IPS DF 6.9 (cell line): ENCODE measurements around the gene DDR1.
"Not testable (repeated sequence)": the region's sequence is repeated elsewhere in the genome, so short reads cannot be mapped to it uniquely, and the experiment has no call there.

Experiments
- DNase-seq: peaks from one replicate; pipeline ENCODE4 v3.0.0-alpha.2; 2013; ENCODE audit warnings: low read depth, low spot score
- H3K27ac ChIP-seq: one replicate; pipeline ENCODE4 v1.5.1; 2013; ENCODE audit warnings: low read length, control low read depth
- H3K27me3 ChIP-seq: 2 replicates; pipeline ENCODE4 v1.6.1; 2013; ENCODE audit warnings: mild to moderate bottlenecking, low read length; ENCODE audit not compliant: control insufficient read depth, insufficient read depth
- H3K36me3 ChIP-seq: 2 replicates; pipeline ENCODE4 v1.6.1; 2013; ENCODE audit warnings: low read length; ENCODE audit not compliant: control insufficient read depth, insufficient read depth
- H3K4me1 ChIP-seq: 2 replicates; pipeline ENCODE4 v1.6.1; 2013; ENCODE audit warnings: low read length; ENCODE audit not compliant: control insufficient read depth, insufficient read depth
- H3K4me3 ChIP-seq: 2 replicates; pipeline ENCODE4 v1.5.1; 2013; ENCODE audit warnings: mild to moderate bottlenecking, low read length
- H3K9me3 ChIP-seq: 2 replicates; pipeline ENCODE4 v1.6.1; 2013; ENCODE audit warnings: low read length, inconsistent platforms; ENCODE audit not compliant: control insufficient read depth, insufficient read depth
- WGBS: extraction: QIAGEN DNeasy Blood & Tissue Kit; methylation state at CpG from one replicate; pipeline ENCODE4 v1.1.7; 2013; ENCODE audit warnings: mixed read lengths, missing lambda C conversion rate; ENCODE audit not compliant: insufficient read length, insufficient coverage; 5-methylcytosine and 5-hydroxymethylcytosine counted together

DDR1 gene

GRCh38 chr6:30895343-30895742 is 11.0 kb downstream of the DDR1 start:
- H3K27ac ChIP-seq: no peak overlapping the region

GRCh38 chr6:30896541-30896940 is 12.2 kb downstream of the DDR1 start:
- no peaks in the 10 kb centered on the region for H3K9me3 ChIP-seq
- no CpG with 5 or more reads among the region's 13 CpGs for WGBS
- H3K36me3 ChIP-seq: peaks cover 55% of the 10 kb centered on the region

More at GRCh38 chr6:30895343-30895742, 11.0 kb downstream of the DDR1 start:
- H3K9me3 ChIP-seq: no peaks in the 10 kb centered on the region
- no peak for DNase-seq
- WGBS: no CpG with 5 or more reads among the region's 10 CpGs
- no peak overlapping the region for H3K4me3 ChIP-seq
- H3K36me3 ChIP-seq: peaks cover 67% of the 10 kb centered on the region
- no peaks in the 10 kb centered on the region for H3K4me1 ChIP-seq
- no peaks in the 10 kb centered on the region for H3K27me3 ChIP-seq

GRCh38 chr6:30897882-30898281 is 13.6 kb downstream of the DDR1 start:
- H3K4me3 ChIP-seq: no peak overlapping the region
- peaks cover 54% of the 10 kb centered on the region for H3K36me3 ChIP-seq
- no peaks in the 10 kb centered on the region for H3K9me3 ChIP-seq
- H3K27me3 ChIP-seq: no peaks in the 10 kb centered on the region
- no CpG with 5 or more reads among the region's 16 CpGs for WGBS
- DNase-seq: no peak
- no peaks in the 10 kb centered on the region for H3K4me1 ChIP-seq
- no peak overlapping the region for H3K27ac ChIP-seq

More at GRCh38 chr6:30896541-30896940, 12.2 kb downstream of the DDR1 start:
- H3K4me1 ChIP-seq: no peaks in the 10 kb centered on the region
- DNase-seq: no peak
- no peaks in the 10 kb centered on the region for H3K27me3 ChIP-seq
- H3K4me3 ChIP-seq: no peak overlapping the region
- no peak overlapping the region for H3K27ac ChIP-seq

GRCh38 chr6:30898750-30899360 is 14.5 kb downstream of the DDR1 start:
- Histone ChIP-seq H3K9me3 (no peaks in the 10 kb centered on the region), H3K36me3 (peaks cover 46% of the 10 kb centered on the region), H3K27ac (no peak overlapping the region), H3K4me3 (no peak overlapping the region), H3K27me3 (no peaks in the 10 kb centered on the region), H3K4me1 (no peaks in the 10 kb centered on the region)
- no CpG with 5 or more reads among the region's 23 CpGs for WGBS
- no peak for DNase-seq

DNA sequence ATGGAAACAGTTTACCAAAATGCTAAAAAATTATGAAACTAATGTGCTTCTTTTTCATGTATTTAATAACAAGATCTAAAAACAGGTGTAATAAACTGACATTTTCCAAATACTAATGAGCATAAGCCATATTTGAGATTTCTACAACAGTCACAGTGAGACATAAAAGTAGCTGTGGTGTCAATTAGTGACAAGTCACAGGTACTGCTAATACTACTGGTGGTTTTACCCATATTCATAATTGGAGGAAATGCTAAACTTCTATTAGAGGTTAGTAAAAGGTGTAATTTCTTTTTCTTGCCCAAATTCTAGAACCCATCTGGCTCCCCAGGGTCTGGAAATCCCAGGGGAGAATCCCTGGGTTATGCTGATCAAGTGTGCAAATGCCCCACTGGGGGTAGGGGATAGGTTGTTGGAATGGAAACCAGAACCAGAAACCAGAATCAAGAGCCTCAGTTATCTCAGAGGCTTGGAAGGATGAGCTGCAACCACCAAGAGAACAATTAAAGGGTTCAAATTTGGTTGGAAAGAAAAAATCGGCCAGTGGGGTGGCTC is 16.6 kb downstream of the DDR1 start:
- H3K27me3 ChIP-seq: no peaks in the 10 kb centered on the region
- H3K27ac ChIP-seq: no peak overlapping the region
- no peak for DNase-seq
- no peaks in the 10 kb centered on the region for H3K4me1 ChIP-seq
- no peaks in the 10 kb centered on the region for H3K9me3 ChIP-seq
- no CpG with 5 or more reads among the region's 1 CpG for WGBS
- peaks cover 30% of the 10 kb centered on the region for H3K36me3 ChIP-seq
- H3K4me3 ChIP-seq: no peak overlapping the region

DNA sequence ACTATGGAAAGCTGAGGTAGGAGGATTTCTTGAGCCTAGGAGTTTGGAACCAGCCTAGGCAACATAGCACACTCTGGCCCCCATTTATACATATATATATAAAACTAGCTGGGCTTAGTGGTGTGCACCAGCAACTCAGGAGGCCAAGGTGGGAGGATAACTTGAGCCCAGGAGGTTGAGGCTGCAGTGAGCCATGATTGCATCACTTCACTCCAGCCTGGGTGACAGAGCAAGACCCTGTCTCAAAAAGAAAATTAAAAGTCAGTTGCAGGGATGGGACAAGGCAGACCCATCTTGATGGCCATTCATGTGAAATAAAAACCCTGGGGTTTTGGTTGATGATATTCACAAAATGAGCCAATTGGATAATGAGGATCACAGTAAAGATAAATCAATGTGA is 17.1 kb downstream of the DDR1 start:
- no peak overlapping the region for H3K27ac ChIP-seq
- no peak for DNase-seq
- H3K4me3 ChIP-seq: no peak overlapping the region
- H3K27me3 ChIP-seq: no peaks in the 10 kb centered on the region
- H3K36me3 ChIP-seq: peaks cover 28% of the 10 kb centered on the region
- no peaks in the 10 kb centered on the region for H3K9me3 ChIP-seq
- no peaks in the 10 kb centered on the region for H3K4me1 ChIP-seq

DNA sequence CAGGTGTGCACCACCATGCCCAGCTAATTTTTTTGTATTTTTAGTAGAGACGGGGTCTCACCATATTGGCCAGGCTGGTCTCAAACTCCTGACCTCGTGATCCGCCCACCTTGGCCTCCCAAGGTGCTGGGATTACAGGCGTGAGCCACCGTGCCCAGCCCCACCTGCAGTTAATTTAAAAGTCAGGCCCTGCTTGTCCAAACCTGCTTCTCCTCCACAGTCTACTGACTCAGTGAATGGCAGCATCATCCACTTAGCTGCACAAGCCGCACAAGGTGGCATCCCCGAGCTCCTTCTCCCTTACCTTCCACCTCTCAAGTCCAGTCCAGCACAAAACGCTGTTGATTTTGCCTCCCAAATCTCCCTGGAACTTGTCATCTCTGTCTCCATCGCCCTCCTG is 17.9 kb downstream of the DDR1 start:
- H3K27ac ChIP-seq, H3K4me1 ChIP-seq, H3K9me3 ChIP-seq, DNase-seq, H3K27me3 ChIP-seq, H3K4me3 ChIP-seq: not testable (repeated sequence)
- H3K36me3 ChIP-seq: peaks cover 21% of the 10 kb centered on the region
- no CpG with 5 or more reads among the region's 9 CpGs for WGBS

DNA sequence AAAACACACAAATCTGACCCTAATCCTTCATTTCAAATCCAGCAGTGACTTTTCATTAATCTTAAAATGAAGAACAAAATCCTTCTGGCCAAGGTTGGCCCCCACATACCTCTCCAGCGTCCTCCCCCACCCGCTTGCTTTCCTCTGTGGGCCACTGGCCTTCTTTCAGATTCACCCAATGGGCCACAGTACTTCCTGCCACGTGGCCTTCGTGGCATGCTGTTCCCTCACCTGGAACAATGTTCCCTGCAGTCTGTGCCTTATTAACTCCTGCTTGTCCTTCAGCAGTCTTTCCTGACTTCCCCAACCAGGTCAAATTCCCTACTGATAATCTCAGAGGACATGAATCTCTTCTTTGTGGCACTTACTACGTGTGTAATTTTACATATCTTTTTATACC is 18.4 kb downstream of the DDR1 start:
- Histone ChIP-seq H3K9me3 (no peaks in the 10 kb centered on the region), H3K27me3 (no peaks in the 10 kb centered on the region), H3K27ac (no peak overlapping the region), H3K4me3 (no peak overlapping the region), H3K36me3 (peaks cover 16% of the 10 kb centered on the region), H3K4me1 (no peaks in the 10 kb centered on the region)
- WGBS: no CpG with 5 or more reads among the region's 5 CpGs
- no peak for DNase-seq

DNA sequence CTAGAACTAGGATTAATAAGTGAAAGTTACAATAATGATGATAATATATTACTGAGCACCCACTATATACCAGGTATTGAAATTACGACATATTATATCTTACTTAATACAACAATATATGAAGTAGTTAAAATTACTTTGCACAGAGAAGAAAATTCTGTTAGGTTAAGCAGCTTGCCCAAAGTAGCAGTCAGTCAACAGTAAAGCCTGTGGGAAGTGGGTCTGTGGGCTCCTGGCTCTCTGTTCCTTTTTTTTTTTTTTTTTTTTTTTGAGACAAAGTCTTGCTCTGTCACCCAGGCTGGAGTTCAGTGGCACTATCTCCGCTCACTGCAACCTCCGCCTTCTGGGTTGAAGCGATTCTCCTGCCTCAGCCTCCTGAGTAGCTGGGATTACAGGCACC is 18.9 kb downstream of the DDR1 start:
- H3K4me3 ChIP-seq: no peak overlapping the region
- H3K27ac ChIP-seq: no peak overlapping the region
- no CpG with 5 or more reads among the region's 4 CpGs for WGBS
- no peak for DNase-seq
- no peaks in the 10 kb centered on the region for H3K4me1 ChIP-seq
- no peaks in the 10 kb centered on the region for H3K9me3 ChIP-seq
- H3K27me3 ChIP-seq: no peaks in the 10 kb centered on the region
- peaks cover 11% of the 10 kb centered on the region for H3K36me3 ChIP-seq

DNA sequence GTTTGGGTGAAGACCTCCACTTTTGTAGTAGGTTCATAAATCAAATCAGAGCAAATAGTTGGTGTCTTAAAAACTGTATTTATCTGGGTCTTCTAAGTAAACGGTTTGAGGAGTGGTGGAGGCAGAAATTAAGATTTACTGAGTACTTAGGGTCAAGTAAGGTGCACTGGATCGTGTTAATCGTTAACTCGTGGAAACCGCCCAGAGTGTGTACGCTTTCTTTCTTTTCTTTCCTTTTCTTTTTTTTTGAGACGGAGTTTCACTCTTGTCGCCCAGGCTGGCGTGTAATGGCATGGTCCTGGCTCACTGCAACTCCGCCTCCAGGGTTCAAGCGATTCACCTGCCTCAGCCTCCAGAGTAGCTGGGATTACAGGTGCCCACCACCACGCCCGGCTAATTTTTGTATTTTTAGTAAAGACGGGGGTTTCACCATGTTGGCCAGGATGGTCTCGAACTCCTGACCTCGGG is 23.0 kb downstream of the DDR1 start:
- not testable (repeated sequence) for H3K27me3 ChIP-seq, H3K4me1 ChIP-seq, H3K36me3 ChIP-seq, DNase-seq, H3K9me3 ChIP-seq, H3K27ac ChIP-seq
- no CpG with 5 or more reads among the region's 16 CpGs for WGBS
- H3K4me3 ChIP-seq: peak overlapping the region; percentile 39; the same call in 1 of the 2 replicates
